ENCODE data around the gene PSMF1. TPM values are rescaled to one million over a fixed set of nuclear protein-coding genes. Genes with fewer than 3 reads are reported as not detected.
A peak's percentile ranks its signal among the peaks of the same experiment; 100 is the strongest.

PSMF1 gene
- total and polyA plus RNA-seq, 12 donors, result 24.8 to 363 (median 122) TPM

GRCh38 chr20:1184260-1184637 lies 65.8 kb downstream of the PSMF1 start:
- Histone ChIP-seq H3K4me3 (peak overlapping the region in 1 of 4 donors; percentile 72), H3K27me3 (peaks cover 3% of the 10 kb centered on the region), H3K4me1 (replicated peaks in 1 of 2) (peaks cover 4 to 6% of the 10 kb centered on the region in 2 donors), H3K9me3 (replicated peaks in 1 of 3) (no peaks in the 10 kb centered on the region), H3K36me3 (replicated peaks in 1 of 2) (no peaks in the 10 kb centered on the region), H3K27ac (no peak overlapping the region)
- TF ChIP-seq CTCF (IDR thresholded peaks at IDR 0.05) (no peak), POLR2A (IDR thresholded peaks at IDR 0.05) (no peak)
- WGBS, 4 donors, result 23 to 30% (median 28%) methylated on average over 12 to 13 of the region's 13 CpGs
- intact Hi-C loops (cut with DNase I), result no loop called here
- DNase-seq, result no peak

- intact Hi-C loops (cut with DNase I), result no loop called here
- 0 to 3% (median 1%) methylated on average over 2 to 76 of the region's 76 CpGs for WGBS, 4 donors
- Histone ChIP-seq H3K27ac (no peak within 1 kb of the TSS), H3K4me1 (replicated peaks in 1 of 2) (peaks cover 4 to 6% of the 10 kb centered on the region in 2 donors), H3K27me3 (peaks cover 3% of the 10 kb centered on the region), H3K9me3 (replicated peaks in 1 of 3) (no peaks in the 10 kb centered on the region), H3K36me3 (replicated peaks in 1 of 2) (no peaks in the 10 kb centered on the region), H3K4me3 (peak within 1 kb of the TSS in 1 of 4 donors; percentile 72)
- DNase-seq, result no peak
- TF ChIP-seq POLR2A (IDR thresholded peaks at IDR 0.05) (no peak), CTCF (IDR thresholded peaks at IDR 0.05) (no peak)
Observed at GRCh38 chr20:1184638-1185315, 66.4 kb downstream of the PSMF1 start, which contains the start of gene TMEM74B. Gene TMEM74B (minus strand): TSS chr20:1184981. CDS start chr20:1183801, 1,180 bp downstream.

- Histone ChIP-seq H3K4me3 (peak overlapping the region in 1 of 4 donors; percentile 72), H3K4me1 (replicated peaks in 1 of 2) (peaks cover 4 to 6% of the 10 kb centered on the region in 2 donors), H3K36me3 (replicated peaks in 1 of 2) (no peaks in the 10 kb centered on the region), H3K27me3 (peaks cover 3% of the 10 kb centered on the region), H3K9me3 (replicated peaks in 1 of 3) (no peaks in the 10 kb centered on the region), H3K27ac (no peak overlapping the region)
- TF ChIP-seq POLR2A (IDR thresholded peaks at IDR 0.05), result no peak
- TF ChIP-seq CTCF (IDR thresholded peaks at IDR 0.05), result no peak
- DNase-seq, result peak in 1 of 7 donors; percentile 22
- WGBS, 4 donors, result 0 to 1% (median 1%) methylated on average over 6 to 54 of the region's 54 CpGs; no CpG with 5 or more reads in 1 of the 4 donors
- intact Hi-C loops (cut with DNase I), result no loop called here
Observed at GRCh38 chr20:1185316-1185741, 66.9 kb downstream of the PSMF1 start.

GRCh38 chr20:1185790-1186334 lies 67.5 kb downstream of the PSMF1 start:
- Histone ChIP-seq H3K27me3 (peaks cover 3% of the 10 kb centered on the region), H3K27ac (no peak overlapping the region), H3K36me3 (replicated peaks in 1 of 2) (no peaks in the 10 kb centered on the region), H3K4me1 (replicated peaks in 1 of 2) (peaks cover 4 to 6% of the 10 kb centered on the region in 2 donors), H3K9me3 (replicated peaks in 1 of 3) (no peaks in the 10 kb centered on the region), H3K4me3 (peak overlapping the region in 1 of 4 donors; percentile 72)
- no peak for TF ChIP-seq POLR2A (IDR thresholded peaks at IDR 0.05)
- TF ChIP-seq CTCF (IDR thresholded peaks at IDR 0.05), result peak in 5 of 6 experiments; percentile 33 to 55 (median 44)
- WGBS, 4 donors, result 10 to 27% (median 12%) methylated on average over 8 to 20 of the region's 20 CpGs
- peak in 6 of 7 donors; percentile 33 to 56 (median 48) for DNase-seq
- intact Hi-C loops (cut with DNase I), result no loop called here
